ENCODE data around the gene PDXK.

DNA sequence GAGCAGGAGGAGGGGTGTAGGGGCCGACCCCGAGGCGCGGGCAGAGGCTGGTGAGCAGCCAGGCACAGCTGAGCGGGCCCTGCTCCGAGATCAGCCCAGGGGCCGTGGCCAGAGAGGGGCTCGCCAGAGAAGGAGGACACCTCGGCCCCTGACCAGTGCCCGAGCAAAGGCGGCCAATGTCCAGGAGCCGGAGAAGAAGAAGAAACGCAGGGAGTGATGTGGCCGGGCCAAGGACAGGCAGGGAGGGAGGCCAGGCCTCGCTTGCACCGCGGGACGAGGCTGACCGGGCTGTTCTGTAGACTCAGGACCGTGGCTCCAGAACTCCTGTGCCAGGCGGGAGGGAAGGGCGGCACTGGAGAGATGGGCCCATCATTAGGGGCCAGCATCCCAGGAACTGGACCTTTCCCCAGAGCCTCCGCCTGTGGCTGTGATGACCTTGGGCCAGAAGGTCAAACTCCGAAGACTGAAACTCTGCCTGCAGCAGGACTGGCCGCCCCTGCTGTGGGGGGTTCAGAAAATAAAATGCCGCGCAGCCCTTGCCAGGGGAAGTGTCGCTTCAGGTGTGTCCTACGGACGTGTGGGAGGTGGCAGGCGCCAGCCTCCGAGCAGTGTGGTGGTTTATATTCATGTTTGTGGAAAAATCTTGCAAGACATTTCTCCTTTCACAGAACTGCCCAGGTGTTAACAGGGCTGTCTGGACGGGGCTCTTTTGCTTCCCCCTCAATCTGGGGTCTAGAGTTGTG is 84.8 kb downstream of the PDXK start:
- TF ChIP-seq POLR2AphosphoS5 (IDR thresholded peaks at IDR 0.05; ENCODE audit: low read depth, low read length) (no peak), POLR2A (IDR thresholded peaks at IDR 0.05; ENCODE audit: low read depth, low read length) (no peak)

All from GM12892 (cell line).